ENCODE data around the gene NKAPL. TPM values are rescaled to one million over a fixed set of nuclear protein-coding genes. Genes with fewer than 3 reads are reported as not detected.

The NKAPL gene
- total RNA-seq, 2 donors from 2014 or later: 0.25 to 0.29 TPM

GRCh38 chr6:28257042-28257441 lies 2.1 kb upstream of the NKAPL start:
- no peak for DNase-seq
- H3K27me3 ChIP-seq: no peaks in the 10 kb centered on the region
- no peak overlapping the region for H3K27ac ChIP-seq
- no peaks in the 10 kb centered on the region for H3K4me1 ChIP-seq
- TF ChIP-seq, protein P1, sequence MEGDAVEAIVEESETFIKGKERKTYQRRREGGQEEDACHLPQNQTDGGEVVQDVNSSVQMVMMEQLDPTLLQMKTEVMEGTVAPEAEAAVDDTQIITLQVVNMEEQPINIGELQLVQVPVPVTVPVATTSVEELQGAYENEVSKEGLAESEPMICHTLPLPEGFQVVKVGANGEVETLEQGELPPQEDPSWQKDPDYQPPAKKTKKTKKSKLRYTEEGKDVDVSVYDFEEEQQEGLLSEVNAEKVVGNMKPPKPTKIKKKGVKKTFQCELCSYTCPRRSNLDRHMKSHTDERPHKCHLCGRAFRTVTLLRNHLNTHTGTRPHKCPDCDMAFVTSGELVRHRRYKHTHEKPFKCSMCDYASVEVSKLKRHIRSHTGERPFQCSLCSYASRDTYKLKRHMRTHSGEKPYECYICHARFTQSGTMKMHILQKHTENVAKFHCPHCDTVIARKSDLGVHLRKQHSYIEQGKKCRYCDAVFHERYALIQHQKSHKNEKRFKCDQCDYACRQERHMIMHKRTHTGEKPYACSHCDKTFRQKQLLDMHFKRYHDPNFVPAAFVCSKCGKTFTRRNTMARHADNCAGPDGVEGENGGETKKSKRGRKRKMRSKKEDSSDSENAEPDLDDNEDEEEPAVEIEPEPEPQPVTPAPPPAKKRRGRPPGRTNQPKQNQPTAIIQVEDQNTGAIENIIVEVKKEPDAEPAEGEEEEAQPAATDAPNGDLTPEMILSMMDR (IDR thresholded peaks at IDR 0.05): no peak
- H3K36me3 ChIP-seq: no peaks in the 10 kb centered on the region
- intact Hi-C loops (cut with DNase I): loop anchor here (10.0 kb wide), 1 partner anchor 122 kb away; no protein-coding TSS in a partner anchor
- H3K4me3 ChIP-seq: no peak overlapping the region
- H3K9ac ChIP-seq (ENCODE audit: low read depth in 2 of 2, low read length in 2 of 2): no peak overlapping the region
- H3K9me3 ChIP-seq: no peaks in the 10 kb centered on the region

GRCh38 chr6:28263922-28264321 lies 4.8 kb downstream of the NKAPL start:
- H3K27ac ChIP-seq: no peak overlapping the region
- no peak for DNase-seq
- H3K4me3 ChIP-seq: no peak overlapping the region
- H3K9me3 ChIP-seq: no peaks in the 10 kb centered on the region
- H3K36me3 ChIP-seq: no peaks in the 10 kb centered on the region
- intact Hi-C loops (cut with DNase I): loop anchor here (5.0 kb wide), 1 partner anchor 68 kb away; no protein-coding TSS in a partner anchor
- no peak overlapping the region for H3K9ac ChIP-seq (ENCODE audit: low read depth in 2 of 2, low read length in 2 of 2)
- H3K27me3 ChIP-seq: no peaks in the 10 kb centered on the region
- H3K4me1 ChIP-seq: no peaks in the 10 kb centered on the region
- TF ChIP-seq, protein P1 (IDR thresholded peaks at IDR 0.05): no peak

GRCh38 chr6:28264834-28265401 lies 5.8 kb downstream of the NKAPL start:
- Histone ChIP-seq H3K4me3 (no peak overlapping the region), H3K36me3 (no peaks in the 10 kb centered on the region), H3K27ac (no peak overlapping the region), H3K9me3 (no peaks in the 10 kb centered on the region), H3K27me3 (no peaks in the 10 kb centered on the region), H3K9ac (ENCODE audit: low read depth in 2 of 2, low read length in 2 of 2) (no peak overlapping the region), H3K4me1 (no peaks in the 10 kb centered on the region)
- intact Hi-C loops (cut with DNase I): loop anchor here (5.0 kb wide), 1 partner anchor 67 kb away; no protein-coding TSS in a partner anchor
- TF ChIP-seq, protein P1 (IDR thresholded peaks at IDR 0.05): no peak
- DNase-seq: no peak

DNA sequence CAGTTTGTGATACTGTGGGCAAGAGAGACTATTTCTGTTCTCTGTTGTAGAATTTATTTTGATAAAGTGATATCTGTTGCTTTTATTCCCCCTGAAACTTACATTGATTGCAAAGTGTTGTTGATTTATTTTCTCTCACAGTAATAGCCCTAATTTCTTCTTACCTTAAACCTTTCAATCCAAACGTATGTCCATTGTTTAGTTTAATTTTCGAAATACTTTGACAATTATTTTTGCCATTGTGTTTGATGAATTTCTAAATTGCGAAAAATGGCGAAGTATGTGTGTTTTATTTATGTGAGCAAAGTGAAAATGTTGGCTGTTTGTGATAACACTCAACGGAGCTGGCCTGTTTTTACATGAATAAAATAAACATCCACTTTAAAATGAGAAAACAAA lies 7.5 kb downstream of the NKAPL start:
- TF ChIP-seq, protein P1 (IDR thresholded peaks at IDR 0.05): no peak
- H3K27ac ChIP-seq: peak overlapping the region; percentile 65
- no peaks in the 10 kb centered on the region for H3K36me3 ChIP-seq
- H3K9ac ChIP-seq (ENCODE audit: low read depth in 2 of 2, low read length in 2 of 2): peak overlapping the region in 1 of 2 donors; percentile 78
- no peaks in the 10 kb centered on the region for H3K27me3 ChIP-seq
- H3K9me3 ChIP-seq: no peaks in the 10 kb centered on the region
- peak overlapping the region; percentile 82 for H3K4me3 ChIP-seq
- DNase-seq: no peak
- intact Hi-C loops (cut with DNase I): no loop called here
- no peaks in the 10 kb centered on the region for H3K4me1 ChIP-seq

- H3K9ac ChIP-seq (ENCODE audit: low read depth in 2 of 2, low read length in 2 of 2): peak within 1 kb of the TSS; percentile 75 to 78
- no peaks in the 10 kb centered on the region for H3K4me1 ChIP-seq
- H3K9me3 ChIP-seq: no peaks in the 10 kb centered on the region
- intact Hi-C loops (cut with DNase I): no loop called here
- peak within 1 kb of the TSS; percentile 82 for H3K4me3 ChIP-seq
- TF ChIP-seq, protein P1 (IDR thresholded peaks at IDR 0.05): no peak
- H3K27me3 ChIP-seq: no peaks in the 10 kb centered on the region
- H3K27ac ChIP-seq: peak within 1 kb of the TSS; percentile 65
- H3K36me3 ChIP-seq: no peaks in the 10 kb centered on the region
- DNase-seq: peak; percentile 86
Observed at GRCh38 chr6:28266962-28267694, 8.0 kb downstream of the NKAPL start, which contains the start of gene ZSCAN26. TSS of gene ZSCAN26 (plus strand) at chr6:28267143. CDS start at chr6:28271920, 4,777 bp downstream.

All from colonic mucosa (tissue), 4 donors.